Mesendoderm (in vitro differentiated cells): ENCODE measurements around the gene DSCAML1.
A peak's percentile ranks its signal among the peaks of the same experiment; 100 is the strongest.

Experiments used
- DNase-seq: peaks from one replicate; pipeline ENCODE4 v3.0.0; 2013
- H2AK5ac ChIP-seq: 2 replicates; pipeline ENCODE4 v1.6.1; 2013; ENCODE audit warnings: low read length, inconsistent platforms
- H2BK120ac ChIP-seq: 2 replicates; pipeline ENCODE4 v1.6.1; 2013; ENCODE audit warnings: low read depth, mild to moderate bottlenecking, low read length, moderate library complexity, mixed read lengths
- H2BK15ac ChIP-seq: replicated peaks from 2 replicates; pipeline ENCODE4 v1.6.1; 2013; ENCODE audit warnings: low read depth, mild to moderate bottlenecking, moderate library complexity
- H2BK5ac ChIP-seq: 2 replicates; pipeline ENCODE4 v1.6.1; 2013; ENCODE audit warnings: low read length, inconsistent platforms
- H3K18ac ChIP-seq: 2 replicates; pipeline ENCODE4 v1.6.1; 2013; ENCODE audit warnings: mild to moderate bottlenecking, low read length, mixed read lengths
- H3K23ac ChIP-seq: one replicate; pipeline ENCODE4 v1.6.1; 2013; ENCODE audit warnings: low read length
- H3K27ac ChIP-seq: 2 replicates; pipeline ENCODE4 v1.5.1; 2013; ENCODE audit warnings: low read depth, mild to moderate bottlenecking, inconsistent platforms, low read length, moderate library complexity
- H3K27me3 ChIP-seq: 2 replicates; pipeline ENCODE4 v1.6.1; 2013; ENCODE audit warnings: low read length, control low read depth, mild to moderate bottlenecking, inconsistent platforms; ENCODE audit not compliant: insufficient read depth, poor library complexity
- H3K36me3 ChIP-seq: 2 replicates; pipeline ENCODE4 v1.6.1; 2013; ENCODE audit warnings: low read length, inconsistent platforms; ENCODE audit not compliant: control insufficient read depth, insufficient read depth
- H3K4ac ChIP-seq: one replicate; pipeline ENCODE4 v1.6.1; 2013; ENCODE audit warnings: low read depth, mild to moderate bottlenecking, low read length, moderate library complexity
- H3K4me1 ChIP-seq: 2 replicates; pipeline ENCODE4 v1.6.1; 2013; ENCODE audit warnings: low read depth, low read length, inconsistent platforms; ENCODE audit not compliant: control insufficient read depth
- H3K4me2 ChIP-seq: 2 replicates; pipeline ENCODE4 v1.6.1; 2013; ENCODE audit warnings: low read length
- H3K4me3 ChIP-seq: 2 replicates; pipeline ENCODE4 v1.5.1; 2013; ENCODE audit warnings: mild to moderate bottlenecking, low read length
- H3K56ac ChIP-seq: one replicate; pipeline ENCODE4 v1.6.1; 2013; ENCODE audit warnings: low read length
- H3K79me1 ChIP-seq: 2 replicates; pipeline ENCODE4 v1.6.1; 2013; ENCODE audit warnings: low read length, inconsistent platforms
- H3K79me2 ChIP-seq: 2 replicates; pipeline ENCODE4 v1.6.1; 2013; ENCODE audit warnings: mild to moderate bottlenecking, low read length; ENCODE audit not compliant: control insufficient read depth, insufficient read depth
- H3K9ac ChIP-seq: 2 replicates; pipeline ENCODE4 v1.6.1; 2013; ENCODE audit warnings: low read length, inconsistent platforms
- H4K5ac ChIP-seq: one replicate; pipeline ENCODE4 v1.6.1; 2013; ENCODE audit warnings: low read length
- H4K8ac ChIP-seq: one replicate; pipeline ENCODE4 v1.6.1; 2013; ENCODE audit warnings: low read depth, mild to moderate bottlenecking, control low read depth, low read length, moderate library complexity
- WGBS: extraction: QIAGEN DNeasy Blood & Tissue Kit; methylation state at CpG from one replicate; pipeline ENCODE4 v1.1.7; 2013; ENCODE audit warnings: low lambda C conversion rate, missing lambda C conversion rate; ENCODE audit not compliant: insufficient coverage; ENCODE audit errors: extremely low coverage; 5-methylcytosine and 5-hydroxymethylcytosine counted together

DSCAML1 gene

GRCh38 chr11:117475716-117476530, 321.1 kb downstream of the DSCAML1 start:
- H3K27ac ChIP-seq = no peak overlapping the region
- H3K18ac ChIP-seq = no peak overlapping the region
- H3K4me1 ChIP-seq = no peaks in the 10 kb centered on the region
- no peaks in the 10 kb centered on the region for H3K27me3 ChIP-seq
- no peaks in the 10 kb centered on the region for H3K79me1 ChIP-seq
- no peak overlapping the region for H2BK120ac ChIP-seq
- no peak for DNase-seq
- no peak overlapping the region for H2BK5ac ChIP-seq
- no peak overlapping the region for H2BK15ac ChIP-seq
- no peak overlapping the region for H2AK5ac ChIP-seq
- no peak overlapping the region for H3K9ac ChIP-seq
- WGBS = no CpG with 5 or more reads among the region's 11 CpGs
- H4K5ac ChIP-seq = no peak overlapping the region
- H3K4me3 ChIP-seq = no peak overlapping the region
- no peak overlapping the region for H3K4ac ChIP-seq
- no peak overlapping the region for H3K4me2 ChIP-seq
- H3K79me2 ChIP-seq = no peaks in the 10 kb centered on the region
- H4K8ac ChIP-seq = no peak overlapping the region
- no peak overlapping the region for H3K23ac ChIP-seq
- H3K56ac ChIP-seq = no peak overlapping the region
- H3K36me3 ChIP-seq = no peaks in the 10 kb centered on the region

GRCh38 chr11:117473481-117474091, 323.4 kb downstream of the DSCAML1 start:
- no CpG with 5 or more reads among the region's 8 CpGs for WGBS
- Histone ChIP-seq H3K18ac (no peak overlapping the region), H3K56ac (no peak overlapping the region), H3K23ac (no peak overlapping the region), H3K79me2 (no peaks in the 10 kb centered on the region), H3K27me3 (no peaks in the 10 kb centered on the region), H3K4me1 (no peaks in the 10 kb centered on the region), H3K79me1 (no peaks in the 10 kb centered on the region), H3K4ac (no peak overlapping the region), H2BK120ac (no peak overlapping the region), H4K5ac (no peak overlapping the region), H2BK15ac (no peak overlapping the region), H3K27ac (no peak overlapping the region), H2AK5ac (no peak overlapping the region), H3K4me3 (no peak overlapping the region), H3K36me3 (no peaks in the 10 kb centered on the region), H3K9ac (no peak overlapping the region), H4K8ac (no peak overlapping the region), H2BK5ac (no peak overlapping the region), H3K4me2 (no peak overlapping the region)
- no peak for DNase-seq

- H2BK5ac ChIP-seq = no peak overlapping the region
- DNase-seq = no peak
- WGBS = no CpG with 5 or more reads among the region's 7 CpGs
- H3K79me2 ChIP-seq = no peaks in the 10 kb centered on the region
- H3K9ac ChIP-seq = no peak overlapping the region
- no peaks in the 10 kb centered on the region for H3K27me3 ChIP-seq
- no peak overlapping the region for H3K4me2 ChIP-seq
- H3K36me3 ChIP-seq = no peaks in the 10 kb centered on the region
- H2AK5ac ChIP-seq = no peak overlapping the region
- H4K5ac ChIP-seq = no peak overlapping the region
- no peak overlapping the region for H3K27ac ChIP-seq
- H4K8ac ChIP-seq = no peak overlapping the region
- no peak overlapping the region for H3K4me3 ChIP-seq
- no peak overlapping the region for H3K18ac ChIP-seq
- H2BK120ac ChIP-seq = no peak overlapping the region
- no peaks in the 10 kb centered on the region for H3K4me1 ChIP-seq
- no peak overlapping the region for H3K23ac ChIP-seq
- H3K79me1 ChIP-seq = no peaks in the 10 kb centered on the region
- H3K4ac ChIP-seq = no peak overlapping the region
- no peak overlapping the region for H2BK15ac ChIP-seq
- H3K56ac ChIP-seq = no peak overlapping the region
Observed at GRCh38 chr11:117471776-117472175, 325.2 kb downstream of the DSCAML1 start.

- no peak overlapping the region for H2BK5ac ChIP-seq
- no peak overlapping the region for H3K27ac ChIP-seq
- no peak overlapping the region for H3K56ac ChIP-seq
- H3K4me3 ChIP-seq = no peak overlapping the region
- no peak overlapping the region for H3K4ac ChIP-seq
- H3K23ac ChIP-seq = no peak overlapping the region
- no peak overlapping the region for H4K5ac ChIP-seq
- H3K4me1 ChIP-seq = no peaks in the 10 kb centered on the region
- no peaks in the 10 kb centered on the region for H3K79me2 ChIP-seq
- DNase-seq = no peak
- H3K9ac ChIP-seq = no peak overlapping the region
- no peaks in the 10 kb centered on the region for H3K27me3 ChIP-seq
- H3K4me2 ChIP-seq = no peak overlapping the region
- no peak overlapping the region for H4K8ac ChIP-seq
- H3K36me3 ChIP-seq = no peaks in the 10 kb centered on the region
- H2BK120ac ChIP-seq = no peak overlapping the region
- no peaks in the 10 kb centered on the region for H3K79me1 ChIP-seq
- no CpG with 5 or more reads among the region's 2 CpGs for WGBS
- H2BK15ac ChIP-seq = no peak overlapping the region
- H3K18ac ChIP-seq = no peak overlapping the region
- H2AK5ac ChIP-seq = no peak overlapping the region
Observed at GRCh38 chr11:117470576-117470975, 326.4 kb downstream of the DSCAML1 start.

GRCh38 chr11:117468888-117469287, 328.1 kb downstream of the DSCAML1 start:
- H3K23ac ChIP-seq = peak overlapping the region; percentile 4
- no peaks in the 10 kb centered on the region for H3K36me3 ChIP-seq
- H2BK120ac ChIP-seq = no peak overlapping the region
- H3K56ac ChIP-seq = no peak overlapping the region
- no peak overlapping the region for H3K4me3 ChIP-seq
- no peaks in the 10 kb centered on the region for H3K79me2 ChIP-seq
- no peak overlapping the region for H2AK5ac ChIP-seq
- H2BK5ac ChIP-seq = no peak overlapping the region
- no peaks in the 10 kb centered on the region for H3K27me3 ChIP-seq
- WGBS = no CpG with 5 or more reads among the region's 4 CpGs
- H3K4me1 ChIP-seq = no peaks in the 10 kb centered on the region
- no peak overlapping the region for H2BK15ac ChIP-seq
- H3K27ac ChIP-seq = no peak overlapping the region
- DNase-seq = peak; percentile 56
- H4K5ac ChIP-seq = no peak overlapping the region
- H3K4me2 ChIP-seq = no peak overlapping the region
- H3K18ac ChIP-seq = no peak overlapping the region
- no peak overlapping the region for H4K8ac ChIP-seq
- no peaks in the 10 kb centered on the region for H3K79me1 ChIP-seq
- no peak overlapping the region for H3K4ac ChIP-seq
- no peak overlapping the region for H3K9ac ChIP-seq
